ENCODE measurements around the gene MT2A.

DNA sequence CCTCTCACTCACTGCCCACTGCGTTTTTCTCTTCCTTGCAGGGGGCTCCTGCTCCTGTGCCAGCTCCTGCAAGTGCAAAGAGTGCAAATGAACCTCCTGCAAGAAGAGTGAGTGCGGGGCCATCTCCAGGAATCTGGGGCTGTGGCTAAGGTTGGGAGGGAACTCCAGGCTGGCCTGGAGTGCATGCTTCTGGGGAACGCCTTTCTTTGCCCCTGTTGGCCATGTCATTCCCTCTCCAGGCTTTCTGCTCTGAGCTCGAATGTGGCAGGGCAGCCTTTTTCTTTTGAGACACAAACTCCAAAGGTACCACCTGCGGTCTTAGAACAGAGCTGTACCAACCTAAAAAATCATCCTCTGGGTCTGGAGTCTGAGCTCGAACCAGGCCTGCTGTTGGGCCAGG lies 9.8 kb downstream of the MT2A start:
- TF ChIP-seq POLR2A (IDR thresholded peaks at IDR 0.05) (no peak), EP300 (IDR thresholded peaks at IDR 0.05; ENCODE audit: low read depth) (no peak)
- TF ChIP-seq, protein P1, sequence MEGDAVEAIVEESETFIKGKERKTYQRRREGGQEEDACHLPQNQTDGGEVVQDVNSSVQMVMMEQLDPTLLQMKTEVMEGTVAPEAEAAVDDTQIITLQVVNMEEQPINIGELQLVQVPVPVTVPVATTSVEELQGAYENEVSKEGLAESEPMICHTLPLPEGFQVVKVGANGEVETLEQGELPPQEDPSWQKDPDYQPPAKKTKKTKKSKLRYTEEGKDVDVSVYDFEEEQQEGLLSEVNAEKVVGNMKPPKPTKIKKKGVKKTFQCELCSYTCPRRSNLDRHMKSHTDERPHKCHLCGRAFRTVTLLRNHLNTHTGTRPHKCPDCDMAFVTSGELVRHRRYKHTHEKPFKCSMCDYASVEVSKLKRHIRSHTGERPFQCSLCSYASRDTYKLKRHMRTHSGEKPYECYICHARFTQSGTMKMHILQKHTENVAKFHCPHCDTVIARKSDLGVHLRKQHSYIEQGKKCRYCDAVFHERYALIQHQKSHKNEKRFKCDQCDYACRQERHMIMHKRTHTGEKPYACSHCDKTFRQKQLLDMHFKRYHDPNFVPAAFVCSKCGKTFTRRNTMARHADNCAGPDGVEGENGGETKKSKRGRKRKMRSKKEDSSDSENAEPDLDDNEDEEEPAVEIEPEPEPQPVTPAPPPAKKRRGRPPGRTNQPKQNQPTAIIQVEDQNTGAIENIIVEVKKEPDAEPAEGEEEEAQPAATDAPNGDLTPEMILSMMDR (IDR thresholded peaks at IDR 0.05) = no peak

Measured in transverse colon (tissue), 3 donors.